8988T (cell line): ENCODE data around the gene BRDT.
"Not testable (repeated sequence)": the region's sequence is repeated elsewhere in the genome, so short reads cannot be mapped to it uniquely, and the experiment has no call there.

ENCODE experiments used
- DNase-seq: peaks from one replicate; pipeline ENCODE4 v3.0.0; 2011

BRDT gene

DNA sequence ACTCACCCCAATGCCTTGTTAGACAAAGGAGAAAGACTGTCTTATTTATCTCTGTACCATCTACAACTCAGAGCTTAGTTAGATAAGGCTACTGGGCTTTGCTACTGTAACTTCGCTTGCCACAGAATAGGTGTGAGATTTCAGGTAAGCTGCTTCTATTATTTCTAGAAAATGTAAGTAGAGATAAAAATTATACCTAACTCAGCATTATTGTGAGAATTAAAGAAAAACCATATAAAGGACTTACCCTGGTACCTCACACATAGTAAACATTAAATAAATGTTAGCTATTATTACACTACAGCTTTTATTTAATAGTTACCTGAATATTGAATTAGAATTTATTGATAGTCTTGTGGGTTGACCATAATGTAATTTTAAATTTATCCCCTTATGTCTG, 44.1 kb downstream of the BRDT start:
- no peak for DNase-seq

DNA sequence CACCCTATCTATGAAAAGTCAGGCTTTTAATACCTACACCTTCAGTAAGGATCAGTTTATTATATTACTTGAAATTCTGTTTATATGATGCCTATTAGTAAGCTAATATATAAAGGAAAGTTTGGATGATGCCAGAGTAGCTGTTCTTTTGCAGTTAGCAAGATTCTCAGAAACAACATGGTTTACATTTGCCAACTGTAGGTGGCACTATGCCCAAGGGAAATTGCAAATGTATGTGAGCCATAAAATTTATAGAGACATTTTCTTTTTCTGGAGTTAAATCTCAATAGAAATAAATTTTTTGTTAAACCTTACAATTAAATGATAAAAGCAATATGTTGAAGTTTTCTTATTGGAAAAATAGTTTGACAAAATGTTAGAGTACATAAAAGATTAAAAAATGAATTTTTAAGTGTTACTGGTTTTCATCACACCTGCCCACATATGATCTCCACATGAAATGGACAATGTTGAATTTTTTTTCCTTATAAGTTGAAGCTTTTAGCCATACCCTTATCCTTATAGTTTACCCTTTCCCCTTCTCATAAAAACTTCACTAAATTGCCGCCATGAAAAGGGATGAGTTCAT, 48.5 kb downstream of the BRDT start:
- DNase-seq: no peak

DNA sequence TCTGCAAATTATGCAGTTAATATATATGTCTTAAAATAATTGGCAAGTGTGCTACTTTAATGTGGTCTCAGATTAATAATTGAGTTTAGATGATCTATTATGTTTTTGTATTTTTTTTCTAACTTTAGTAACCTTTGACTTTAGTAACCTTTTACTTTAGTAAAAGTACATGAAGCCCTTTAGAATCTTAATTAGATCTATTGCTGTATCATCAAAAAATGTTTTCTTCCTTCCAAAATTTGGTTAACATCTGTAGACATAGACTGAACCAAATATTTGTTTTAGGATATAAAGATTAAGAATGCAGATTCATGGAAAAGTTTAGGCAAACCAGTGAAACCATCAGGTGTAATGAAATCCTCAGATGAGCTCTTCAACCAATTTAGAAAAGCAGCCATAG, 54.9 kb downstream of the BRDT start:
- no peak for DNase-seq

DNA sequence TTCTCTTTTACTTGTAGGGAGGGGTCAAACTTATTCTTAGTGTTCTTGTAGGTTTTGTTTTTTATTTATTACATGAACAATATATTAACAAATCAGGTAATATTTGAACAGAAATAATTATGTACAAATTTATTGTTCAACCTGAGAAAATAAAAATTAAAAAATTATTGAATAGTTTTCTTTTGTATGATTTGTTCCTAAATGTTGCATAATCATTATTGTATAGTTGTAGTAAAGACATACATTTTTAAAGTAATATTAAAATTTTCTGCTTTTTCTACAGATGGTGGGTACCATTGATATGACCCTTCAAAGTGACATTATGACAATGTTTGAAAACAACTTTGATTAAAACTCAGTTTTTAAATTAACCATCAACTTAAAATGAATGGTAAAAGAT, 64.7 kb downstream of the BRDT start:
- no peak for DNase-seq

DNA sequence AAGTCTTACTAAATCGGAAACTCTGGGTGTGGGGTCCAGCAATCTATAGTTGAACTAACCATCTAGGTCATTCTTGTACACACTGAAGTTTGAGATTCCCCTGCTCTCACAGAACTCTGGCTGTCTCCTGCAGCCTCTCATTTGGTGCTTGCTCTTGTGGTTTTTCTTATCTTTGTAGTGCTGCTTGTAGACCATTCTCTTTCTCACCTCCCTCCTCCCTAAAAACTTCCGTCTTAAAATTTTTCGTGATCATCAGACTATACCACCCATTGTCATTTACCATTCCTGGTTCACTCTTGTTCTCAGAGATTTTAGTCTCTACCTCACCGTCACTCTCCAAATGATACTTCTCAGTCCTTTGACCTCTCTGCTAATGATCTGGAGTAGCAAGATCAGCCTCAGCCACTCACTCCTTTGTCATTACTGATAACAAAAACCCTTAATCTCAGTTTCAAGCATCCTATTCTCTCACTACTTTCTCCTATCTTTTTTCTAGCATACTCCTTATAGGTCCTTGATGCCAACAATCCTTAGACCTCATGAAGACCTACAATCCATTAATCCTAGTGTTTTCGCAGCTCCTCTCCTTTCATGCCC, 67.6 kb downstream of the BRDT start:
- no peak for DNase-seq

DNA sequence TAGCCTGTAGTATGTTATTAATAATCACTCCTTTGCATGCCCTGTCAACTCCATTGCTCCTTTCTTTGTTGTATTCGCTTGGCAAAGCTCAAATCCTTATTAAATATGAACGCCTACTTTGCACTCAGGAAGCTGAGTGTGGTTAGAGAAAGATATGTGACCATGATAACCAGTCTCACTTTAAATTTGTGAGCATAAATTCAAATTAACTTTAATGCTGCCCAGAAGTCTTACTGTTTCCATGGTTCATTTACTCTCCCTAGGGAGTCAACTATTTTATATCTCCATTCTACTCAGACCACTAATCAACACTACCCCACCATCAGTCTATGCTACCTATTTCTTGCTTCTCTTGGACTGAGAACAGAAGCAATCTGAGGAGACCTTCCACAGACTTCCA, 68.5 kb downstream of the BRDT start:
- DNase-seq: no peak

DNA sequence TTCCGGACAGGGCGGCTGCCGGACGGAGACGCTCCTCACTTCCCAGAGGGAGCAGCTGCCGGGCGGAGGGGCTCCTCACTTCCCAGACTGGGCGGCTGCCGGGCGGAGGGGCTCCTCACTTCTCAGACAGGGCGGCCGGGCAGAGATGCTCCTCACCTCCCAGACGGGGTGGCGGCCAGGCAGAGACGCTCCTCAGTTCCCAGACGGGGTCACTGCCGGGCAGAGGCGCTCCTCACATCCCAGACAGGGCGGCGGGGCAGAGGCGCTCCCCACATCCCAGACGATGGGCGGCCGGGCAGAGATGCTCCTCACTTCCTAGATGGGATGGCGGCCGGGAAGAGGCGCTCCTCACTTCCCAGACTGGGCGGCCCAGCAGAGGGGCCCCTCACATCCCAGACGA, 76.8 kb downstream of the BRDT start:
- not testable (repeated sequence) for DNase-seq

DNA sequence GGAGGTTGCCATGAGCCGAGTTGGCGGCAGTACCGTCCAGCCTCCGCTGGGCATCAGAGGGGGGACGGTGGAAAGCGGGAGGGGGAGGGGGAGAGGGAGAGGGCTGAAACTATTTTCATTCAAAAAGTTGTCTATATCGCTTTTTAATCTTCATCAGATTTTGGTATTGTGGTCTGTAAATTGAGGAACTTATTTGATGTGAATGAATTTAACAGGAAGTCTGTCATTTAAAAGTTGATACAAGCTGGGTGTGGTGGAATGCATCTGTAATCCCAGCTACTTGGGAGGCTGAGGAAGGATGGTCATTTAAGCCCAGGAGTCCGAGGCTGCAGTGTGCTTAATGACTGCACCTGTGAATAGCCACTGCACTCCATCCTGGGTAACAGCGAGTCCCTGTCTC, 77.6 kb downstream of the BRDT start:
- no peak for DNase-seq

DNA sequence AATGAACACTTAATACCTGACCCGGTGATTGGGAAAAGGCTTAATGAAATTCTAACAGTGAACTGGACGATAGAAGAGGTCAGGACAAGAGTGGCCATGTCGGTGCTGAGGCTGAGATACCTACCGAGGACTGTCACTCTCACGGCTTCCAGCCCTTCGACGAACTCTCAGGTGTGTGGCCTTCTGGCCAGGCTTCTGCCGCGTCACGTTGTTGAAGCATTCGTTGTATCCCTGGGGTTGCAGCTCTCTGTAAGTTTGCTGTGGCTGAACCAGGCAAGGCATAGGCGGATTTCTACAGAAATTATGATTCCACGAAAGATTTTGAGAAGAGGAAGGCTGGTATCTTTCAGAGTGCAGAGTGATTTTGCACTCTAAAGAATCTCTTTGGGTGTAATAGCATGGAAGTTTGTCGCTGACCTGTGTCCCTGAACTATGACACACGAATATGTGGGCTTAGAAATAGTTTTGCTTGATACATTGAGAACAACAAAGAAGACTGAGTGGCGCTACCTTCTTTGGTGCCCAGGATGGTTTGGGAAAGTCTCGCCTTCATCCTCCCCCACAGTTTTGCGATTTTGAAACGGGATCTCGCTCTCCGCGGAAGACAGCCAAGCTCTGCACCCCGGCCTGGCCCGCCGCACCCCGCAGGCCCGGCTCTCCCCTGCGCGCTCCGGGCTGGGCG, 80.2 kb downstream of the BRDT start:
- no peak for DNase-seq

DNA sequence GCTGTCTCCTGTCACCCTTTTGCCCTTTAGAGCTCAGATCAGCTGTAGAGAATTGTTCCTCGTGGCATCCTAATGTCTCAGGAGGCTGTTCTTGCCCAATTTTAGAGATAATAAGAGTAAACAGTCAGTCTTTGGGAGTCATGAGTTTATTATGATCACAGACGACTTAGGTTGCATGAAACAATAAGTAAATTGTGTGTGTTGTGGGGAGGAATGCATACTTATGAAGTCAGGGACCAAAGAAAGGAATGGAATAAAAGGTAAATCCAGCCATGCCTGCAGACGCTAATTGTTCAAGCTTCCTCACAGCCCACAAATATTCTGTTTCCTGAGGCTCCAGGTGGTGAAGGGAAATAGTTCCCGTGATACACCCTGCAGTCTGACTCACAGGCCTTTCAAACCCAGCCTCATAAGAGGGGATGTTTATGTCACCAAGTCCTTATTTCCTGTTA, 81.5 kb downstream of the BRDT start:
- DNase-seq: no peak

DNA sequence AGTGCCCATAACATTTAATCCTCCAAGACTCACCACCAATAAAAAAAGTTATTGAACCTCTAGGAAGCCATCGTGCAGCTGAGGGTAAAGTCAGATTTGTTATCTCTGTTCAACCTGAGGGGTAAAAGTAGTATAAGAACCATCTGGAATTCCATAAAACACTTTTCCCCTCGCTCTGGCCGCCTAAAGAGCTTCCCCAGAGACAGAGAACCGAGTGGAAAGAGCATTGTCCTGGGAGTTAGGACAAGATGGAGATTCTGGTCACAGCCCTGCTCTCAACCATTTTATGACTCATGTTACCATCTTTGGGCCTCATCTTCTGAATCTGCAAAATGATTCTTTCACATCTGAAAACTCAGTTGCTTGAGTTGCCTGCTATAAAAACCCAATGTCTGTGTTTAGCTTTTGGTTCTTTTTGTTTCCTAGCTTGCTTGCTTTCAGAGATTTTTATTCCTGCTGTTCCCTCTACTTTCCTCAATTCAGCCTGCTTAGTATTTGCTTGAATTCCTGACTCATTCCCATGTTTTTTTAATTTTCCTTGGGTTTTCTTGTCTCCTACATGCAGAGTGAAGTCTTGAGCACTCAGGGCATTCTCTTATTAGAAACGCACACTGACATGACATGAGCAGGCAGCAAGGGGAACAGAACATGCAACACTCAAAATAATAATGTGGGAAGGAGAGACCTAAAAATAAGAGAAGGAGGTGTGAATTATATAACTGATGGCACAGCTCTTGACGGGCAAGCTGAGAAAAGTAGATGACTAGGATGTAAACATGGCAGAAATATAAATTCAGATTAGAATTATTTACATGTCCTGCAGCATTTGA, 82.3 kb downstream of the BRDT start:
- DNase-seq: no peak

DNA sequence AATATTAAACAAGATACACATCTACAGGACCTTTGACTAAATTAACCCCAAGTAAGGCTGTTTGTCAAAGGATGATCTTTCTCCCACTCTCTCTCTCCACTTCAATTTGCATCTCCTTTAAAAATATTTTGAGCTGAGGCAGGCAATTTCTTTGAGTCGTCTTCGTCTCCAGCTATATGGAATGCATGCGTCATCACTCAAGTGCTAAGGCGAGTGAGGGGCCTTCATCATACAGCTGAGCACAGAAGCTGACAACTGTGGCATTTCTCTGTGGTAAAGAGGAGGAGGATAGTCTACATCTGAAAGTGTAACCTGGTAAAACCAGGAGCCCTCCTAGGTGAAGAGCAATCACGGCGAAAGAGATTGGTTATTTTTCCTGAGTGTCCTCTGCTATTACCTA, 88.2 kb downstream of the BRDT start:
- DNase-seq: no peak

DNA sequence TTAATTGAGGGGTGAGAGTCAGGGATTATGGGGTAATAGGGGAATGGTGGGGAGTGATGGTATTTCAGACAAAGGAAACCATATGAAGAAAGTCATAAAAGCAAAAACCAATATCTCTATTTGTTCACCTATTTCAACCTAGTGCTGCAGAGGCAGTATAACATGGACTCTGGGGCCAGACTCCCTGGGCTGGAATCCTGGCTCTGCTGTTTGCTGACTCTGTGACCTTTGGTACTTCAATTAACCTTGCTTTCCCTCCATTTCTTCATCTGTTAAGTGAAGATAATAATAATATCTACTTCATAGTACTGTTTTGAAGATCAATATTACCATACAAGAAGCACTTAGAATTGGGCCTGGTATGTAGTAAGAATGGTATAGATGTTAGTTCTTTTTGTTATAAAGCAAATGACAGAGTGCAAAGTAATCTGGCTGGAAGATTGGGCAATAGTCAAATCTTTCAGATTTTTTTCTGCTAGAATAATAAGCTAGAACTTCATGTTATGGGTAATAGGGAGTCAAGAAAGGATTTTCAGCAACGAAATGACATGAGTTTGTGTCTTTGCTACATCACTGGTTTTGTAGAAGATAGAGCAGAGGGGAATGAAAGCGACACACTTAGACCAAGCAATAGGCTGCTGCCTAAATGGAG, 89.6 kb downstream of the BRDT start:
- no peak for DNase-seq

DNA sequence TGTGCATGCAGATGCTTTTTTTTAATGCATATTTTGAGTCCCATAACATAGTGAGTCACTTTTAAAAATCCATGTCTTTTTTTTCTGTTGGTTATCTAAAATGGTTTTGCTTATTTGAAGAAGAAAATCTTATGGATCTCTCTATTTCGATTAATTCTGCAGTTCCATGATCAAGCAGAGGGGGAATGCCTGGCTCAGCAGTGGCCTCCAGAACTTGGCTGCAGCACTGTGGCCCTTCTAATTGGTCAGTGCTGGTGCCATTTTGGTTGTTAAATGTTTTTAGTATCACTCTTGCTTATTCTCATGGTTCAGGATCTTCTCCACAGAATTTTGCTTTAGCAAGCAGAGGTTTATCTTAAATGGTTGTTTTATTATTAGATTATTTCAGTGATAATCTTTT, 91.8 kb downstream of the BRDT start:
- DNase-seq: no peak

DNA sequence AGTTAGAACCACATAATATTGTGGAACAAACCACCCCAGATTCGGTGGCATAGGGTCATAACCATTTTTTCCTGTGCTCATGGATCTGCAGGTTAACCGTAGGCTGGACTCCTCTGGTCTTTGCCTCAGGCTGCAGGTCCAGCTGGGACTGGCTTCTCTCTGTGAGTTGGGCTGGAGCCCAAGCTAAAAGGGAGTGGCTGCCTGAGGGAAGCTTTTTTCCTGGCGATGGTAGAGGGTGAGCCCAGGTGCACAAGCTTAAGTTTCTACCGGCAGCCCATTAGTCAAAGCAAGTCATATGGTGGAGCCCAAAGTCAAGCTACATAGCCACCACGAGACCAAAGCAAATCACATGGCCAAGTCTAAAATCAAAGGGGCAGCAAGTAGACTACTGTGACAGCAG, 94.4 kb downstream of the BRDT start:
- DNase-seq: no peak

DNA sequence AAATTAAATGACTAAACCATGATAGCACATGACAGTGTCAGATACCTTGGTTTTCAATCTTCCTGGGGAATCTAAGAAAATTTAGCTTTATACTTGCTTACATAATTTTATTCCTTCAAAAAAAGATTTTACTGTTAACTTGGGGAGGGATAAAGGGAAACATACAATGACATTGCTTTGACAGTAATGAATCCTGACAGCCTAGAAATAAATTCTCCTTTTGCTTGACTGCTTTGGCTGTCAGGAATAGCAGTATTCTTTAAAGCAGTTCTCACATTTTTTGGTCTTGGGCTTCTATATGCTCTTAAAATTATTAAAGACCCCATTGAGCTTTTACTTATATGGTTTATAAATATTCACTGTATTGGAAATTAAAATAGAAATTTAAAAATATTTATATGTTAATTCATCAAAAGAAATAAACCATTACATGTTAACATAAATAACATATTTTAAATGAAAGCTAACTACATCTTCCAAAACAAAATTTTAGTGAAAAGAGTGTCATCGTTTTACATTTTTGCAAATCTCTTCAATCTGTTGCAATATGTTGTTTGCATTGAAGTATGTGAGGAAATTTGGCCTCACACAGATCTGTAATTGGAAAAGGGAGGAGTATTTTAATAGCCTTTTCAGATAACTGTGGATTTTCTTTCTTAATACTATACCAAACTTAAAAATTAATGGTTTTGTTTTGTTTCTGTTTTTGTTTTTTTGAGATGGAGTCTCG, 96.7 kb downstream of the BRDT start:
- DNase-seq: no peak

DNA sequence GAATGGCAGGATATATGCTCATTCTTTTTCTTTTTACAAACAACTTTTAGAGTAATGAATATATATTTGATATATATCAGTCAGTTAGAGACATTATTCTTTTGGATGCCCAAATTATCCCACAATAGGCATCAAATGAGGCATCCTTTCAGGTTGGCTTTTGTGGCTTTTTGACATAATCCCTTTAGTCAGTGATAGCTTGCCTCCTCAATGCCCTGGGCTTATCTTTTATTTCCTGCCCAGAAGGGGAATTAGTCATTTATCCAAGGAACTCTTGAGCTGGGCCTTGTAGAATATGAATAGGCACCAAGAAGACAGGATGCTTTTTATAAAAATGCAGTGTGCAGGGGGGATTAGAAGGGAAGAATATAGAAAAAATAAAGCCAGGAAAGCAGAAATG, 102.7 kb downstream of the BRDT start:
- DNase-seq: no peak
